Liver (tissue), 9 donors: Measurements from ENCODE around the gene CDH4. TPM values are rescaled to one million over a fixed set of nuclear protein-coding genes. Genes with fewer than 3 reads are reported as not detected.

Experiments
- DNase-seq: peaks from one replicate; pipeline ENCODE4 v3.0.0-alpha.2; 2017; ENCODE audit warnings: low spot score
- H3K27ac ChIP-seq, 2 donors: one replicate each; pipeline ENCODE4 v1.7.0; 2013; ENCODE audit warnings: inconsistent platforms in 2 of 2, low read length in 2 of 2, control low read depth in 1 of 2, low read depth in 1 of 2, mild to moderate bottlenecking in 1 of 2
- H3K27me3 ChIP-seq, 4 donors: one replicate each; pipeline versions ENCODE4 v1.6.1 to v1.7.0; 2013; ENCODE audit warnings: low read length in 3 of 4, inconsistent platforms in 1 of 4, mild to moderate bottlenecking in 1 of 4, moderate library complexity in 1 of 4; ENCODE audit not compliant: control insufficient read depth in 4 of 4, insufficient read depth in 4 of 4
- H3K36me3 ChIP-seq, 4 donors: one replicate each; pipeline versions ENCODE4 v1.6.1 to v1.7.0; 2013; ENCODE audit warnings: low read length in 3 of 4, mild to moderate bottlenecking in 3 of 4, low read depth in 1 of 4, moderate library complexity in 1 of 4; ENCODE audit not compliant: control insufficient read depth in 4 of 4, insufficient read depth in 3 of 4
- H3K4me1 ChIP-seq, 4 donors: one replicate each; pipeline versions ENCODE4 v1.6.1 to v1.7.0; 2013; ENCODE audit warnings: low read length in 3 of 4, mild to moderate bottlenecking in 3 of 4, moderate library complexity in 1 of 4; ENCODE audit not compliant: control insufficient read depth in 4 of 4, insufficient read depth in 4 of 4
- H3K4me3 ChIP-seq, 3 donors: one replicate each; pipeline versions ENCODE4 v1.6.1 to v1.7.0; 2013; ENCODE audit warnings: low read length in 3 of 3, control low read depth in 1 of 3, low read depth in 1 of 3, mild to moderate bottlenecking in 1 of 3
- H3K9ac ChIP-seq, 2 donors: one replicate each; pipeline ENCODE4 v1.7.0; 2013; ENCODE audit warnings: low read length in 2 of 2, mild to moderate bottlenecking in 2 of 2, moderate library complexity in 2 of 2, control low read depth in 1 of 2, low read depth in 1 of 2
- H3K9me3 ChIP-seq, 4 donors: one replicate each; pipeline versions ENCODE4 v1.6.1 to v1.7.0; 2013; ENCODE audit warnings: low read length in 3 of 4; ENCODE audit not compliant: control insufficient read depth in 4 of 4
- ATF3 ChIP-seq: IDR thresholded peaks from 2 replicates; pipeline ENCODE4 v1.6.1; 2016; ENCODE audit warnings: antibody characterized with exemption
- EGR1 ChIP-seq, 2 donors: IDR thresholded peaks; 2 replicates each; pipeline ENCODE4 v1.6.1; 2016 to 2018; ENCODE audit warnings: antibody characterized with exemption in 2 of 2, low read depth in 2 of 2
- FOXA1 ChIP-seq: IDR thresholded peaks from 2 replicates; pipeline ENCODE4 v1.6.1; 2016; ENCODE audit warnings: antibody characterized with exemption
- FOXA2 ChIP-seq: IDR thresholded peaks from 2 replicates; pipeline ENCODE4 v1.6.1; 2016; ENCODE audit warnings: antibody characterized with exemption
- GABPA ChIP-seq, 2 donors: IDR thresholded peaks in 1 of 2; conservative IDR thresholded peaks in 1 of 2; 2 replicates each; pipeline ENCODE4 v1.6.1; 2016; ENCODE audit warnings: antibody characterized with exemption in 2 of 2, mild to moderate bottlenecking in 1 of 2, moderate library complexity in 1 of 2
- HNF4G ChIP-seq: IDR thresholded peaks from 2 replicates; pipeline ENCODE4 v1.6.1; 2016; ENCODE audit warnings: antibody characterized with exemption
- JUND ChIP-seq, 2 donors: IDR thresholded peaks; 2 replicates each; pipeline ENCODE4 v1.6.1; 2016; ENCODE audit warnings: antibody characterized with exemption in 2 of 2
- NR2F2 ChIP-seq: IDR thresholded peaks from 2 replicates; pipeline ENCODE4 v1.6.1; 2016; ENCODE audit warnings: antibody characterized with exemption
- RAD21 ChIP-seq, 2 donors: IDR thresholded peaks; 2 replicates each; pipeline ENCODE4 v1.6.1; 2016; ENCODE audit warnings: antibody characterized with exemption in 2 of 2, mild to moderate bottlenecking in 2 of 2
- RXRA ChIP-seq, 2 donors: IDR thresholded peaks; 2 replicates each; pipeline ENCODE4 v1.6.1; 2017 to 2018; ENCODE audit warnings: antibody characterized with exemption in 2 of 2, mild to moderate bottlenecking in 1 of 2
- SP1 ChIP-seq: IDR thresholded peaks from 2 replicates; pipeline ENCODE4 v1.6.1; 2018; ENCODE audit warnings: antibody characterized with exemption, mild to moderate bottlenecking
- TAF1 ChIP-seq: conservative IDR thresholded peaks from 2 replicates; pipeline ENCODE4 v1.6.1; 2016; ENCODE audit warnings: antibody characterized with exemption, mild to moderate bottlenecking
- YY1 ChIP-seq: IDR thresholded peaks from 2 replicates; pipeline ENCODE4 v1.6.1; 2016; ENCODE audit warnings: antibody characterized with exemption, mild to moderate bottlenecking
- WGBS: extraction: QIAGEN DNeasy Blood & Tissue Kit; methylation state at CpG from one replicate; pipeline ENCODE4 v1.1.7; 2013; 5-methylcytosine and 5-hydroxymethylcytosine counted together
- polyA plus RNA-seq, 2 donors: library from polyadenylated mRNA; stranded (reverse) in 1 of 2; unstranded in 1 of 2; fragments of 200-250 nt in 1 of 2; fragments of >200 nt in 1 of 2; fragmentation: Nextera tagmentation in 1 of 2; extraction: Ambion mirVana in 1 of 2; gene quantifications; one replicate each; pipeline versions ENCODE4 v1.2.1 to v1.2.3, GENCODE V29; 2013 to 2015
- total RNA-seq, 2 donors: library from RNA; depleted of rRNA; stranded (reverse); fragments of >200 nt; gene quantifications; one replicate each; pipeline ENCODE4 v1.2.3, GENCODE V29; 2014
- TF ChIP-seq, protein P1 (sequence below): IDR thresholded peaks from 2 replicates; pipeline ENCODE4 v1.6.1; 2016; ENCODE audit warnings: antibody characterized with exemption, mild to moderate bottlenecking
- TF ChIP-seq, protein P2 (sequence below): fragments of 150-350 bp; IDR thresholded peaks from 2 replicates; pipeline ENCODE4 v1.5.1; 2017; ENCODE audit warnings: improper control_type of control experiment, low read depth, low read length; ENCODE audit not compliant: missing input control
- TF ChIP-seq, protein P3 (sequence below): IDR thresholded peaks from 2 replicates; pipeline ENCODE4 v1.6.1; 2016; ENCODE audit warnings: antibody characterized with exemption
- TF ChIP-seq, protein P4 (sequence below): IDR thresholded peaks from 2 replicates; pipeline ENCODE4 v1.6.1; 2016; ENCODE audit warnings: antibody characterized with exemption
- donor health status: healthy.
- donor health status: healthy.
- donor health status: healthy.
- donor health status: healthy.
- donor health status: healthy.

Gene CDH4
- total and polyA plus RNA-seq, 4 donors = 0.03 to 0.25 (median 0.19) TPM; not detected in 1

DNA sequence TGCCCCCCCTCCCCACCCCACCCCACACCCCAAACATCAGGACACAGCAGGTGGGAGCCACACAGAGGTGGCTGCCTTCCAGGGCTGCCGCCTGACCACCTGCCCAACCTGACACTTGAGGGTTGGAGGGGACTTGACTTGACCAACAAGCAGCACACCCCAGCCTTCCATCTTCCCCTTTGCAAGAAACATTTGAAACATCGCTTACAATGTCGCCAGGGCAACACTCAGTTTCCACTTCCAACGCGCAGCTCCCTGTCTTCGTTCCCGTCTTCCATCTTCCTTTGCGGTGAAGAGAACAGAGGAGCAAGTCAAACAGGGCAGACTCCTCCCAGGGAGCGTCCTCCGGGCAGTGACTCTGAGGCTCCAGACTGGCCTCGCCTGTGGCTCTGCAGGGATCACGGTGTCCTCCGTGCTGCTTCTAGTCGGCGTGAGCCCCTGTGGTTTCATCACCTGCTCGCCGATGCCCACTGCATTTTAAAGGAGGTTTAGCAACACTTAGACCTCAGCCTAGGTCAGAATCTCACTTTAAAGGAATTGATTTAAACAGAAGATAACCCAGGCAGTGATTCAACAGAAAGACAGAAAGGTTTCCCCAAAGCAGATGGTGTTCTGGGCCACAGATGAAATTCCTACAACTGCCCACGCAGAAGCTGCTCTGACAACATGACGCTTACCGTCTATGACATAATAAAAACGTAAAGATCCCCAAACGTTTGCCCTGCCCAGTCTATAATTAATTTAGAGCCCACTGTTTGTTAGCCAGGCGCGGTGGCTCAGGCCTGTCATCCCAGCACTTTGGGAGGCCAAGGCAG is 682.9 kb downstream of the CDH4 start:
- H3K9me3 ChIP-seq = no peaks in the 10 kb centered on the region
- H3K27ac ChIP-seq = no peak overlapping the region
- no peak overlapping the region for H3K9ac ChIP-seq
- WGBS = 62% methylated on average over 24 of the region's 24 CpGs
- H3K4me3 ChIP-seq = no peak overlapping the region
- H3K4me1 ChIP-seq = no peaks in the 10 kb centered on the region
- TF ChIP-seq FOXA2 (no peak), RAD21 (IDR thresholded peaks at IDR 0.05) (no peak), GABPA (IDR thresholded peaks at IDR 0.05 in 1 of 2, conservative IDR thresholded peaks at IDR 0.05 in 1 of 2) (no peak), TAF1 (no peak), SP1 (no peak), RXRA (IDR thresholded peaks at IDR 0.05) (no peak), ATF3 (no peak), HNF4G (no peak), YY1 (no peak), EGR1 (IDR thresholded peaks at IDR 0.05; ENCODE audit: low read depth in 2 of 2) (no peak), JUND (IDR thresholded peaks at IDR 0.05) (no peak), NR2F2 (no peak), FOXA1 (no peak)
- TF ChIP-seq, protein P1, sequence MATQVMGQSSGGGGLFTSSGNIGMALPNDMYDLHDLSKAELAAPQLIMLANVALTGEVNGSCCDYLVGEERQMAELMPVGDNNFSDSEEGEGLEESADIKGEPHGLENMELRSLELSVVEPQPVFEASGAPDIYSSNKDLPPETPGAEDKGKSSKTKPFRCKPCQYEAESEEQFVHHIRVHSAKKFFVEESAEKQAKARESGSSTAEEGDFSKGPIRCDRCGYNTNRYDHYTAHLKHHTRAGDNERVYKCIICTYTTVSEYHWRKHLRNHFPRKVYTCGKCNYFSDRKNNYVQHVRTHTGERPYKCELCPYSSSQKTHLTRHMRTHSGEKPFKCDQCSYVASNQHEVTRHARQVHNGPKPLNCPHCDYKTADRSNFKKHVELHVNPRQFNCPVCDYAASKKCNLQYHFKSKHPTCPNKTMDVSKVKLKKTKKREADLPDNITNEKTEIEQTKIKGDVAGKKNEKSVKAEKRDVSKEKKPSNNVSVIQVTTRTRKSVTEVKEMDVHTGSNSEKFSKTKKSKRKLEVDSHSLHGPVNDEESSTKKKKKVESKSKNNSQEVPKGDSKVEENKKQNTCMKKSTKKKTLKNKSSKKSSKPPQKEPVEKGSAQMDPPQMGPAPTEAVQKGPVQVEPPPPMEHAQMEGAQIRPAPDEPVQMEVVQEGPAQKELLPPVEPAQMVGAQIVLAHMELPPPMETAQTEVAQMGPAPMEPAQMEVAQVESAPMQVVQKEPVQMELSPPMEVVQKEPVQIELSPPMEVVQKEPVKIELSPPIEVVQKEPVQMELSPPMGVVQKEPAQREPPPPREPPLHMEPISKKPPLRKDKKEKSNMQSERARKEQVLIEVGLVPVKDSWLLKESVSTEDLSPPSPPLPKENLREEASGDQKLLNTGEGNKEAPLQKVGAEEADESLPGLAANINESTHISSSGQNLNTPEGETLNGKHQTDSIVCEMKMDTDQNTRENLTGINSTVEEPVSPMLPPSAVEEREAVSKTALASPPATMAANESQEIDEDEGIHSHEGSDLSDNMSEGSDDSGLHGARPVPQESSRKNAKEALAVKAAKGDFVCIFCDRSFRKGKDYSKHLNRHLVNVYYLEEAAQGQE = no peak
- TF ChIP-seq, protein P2, sequence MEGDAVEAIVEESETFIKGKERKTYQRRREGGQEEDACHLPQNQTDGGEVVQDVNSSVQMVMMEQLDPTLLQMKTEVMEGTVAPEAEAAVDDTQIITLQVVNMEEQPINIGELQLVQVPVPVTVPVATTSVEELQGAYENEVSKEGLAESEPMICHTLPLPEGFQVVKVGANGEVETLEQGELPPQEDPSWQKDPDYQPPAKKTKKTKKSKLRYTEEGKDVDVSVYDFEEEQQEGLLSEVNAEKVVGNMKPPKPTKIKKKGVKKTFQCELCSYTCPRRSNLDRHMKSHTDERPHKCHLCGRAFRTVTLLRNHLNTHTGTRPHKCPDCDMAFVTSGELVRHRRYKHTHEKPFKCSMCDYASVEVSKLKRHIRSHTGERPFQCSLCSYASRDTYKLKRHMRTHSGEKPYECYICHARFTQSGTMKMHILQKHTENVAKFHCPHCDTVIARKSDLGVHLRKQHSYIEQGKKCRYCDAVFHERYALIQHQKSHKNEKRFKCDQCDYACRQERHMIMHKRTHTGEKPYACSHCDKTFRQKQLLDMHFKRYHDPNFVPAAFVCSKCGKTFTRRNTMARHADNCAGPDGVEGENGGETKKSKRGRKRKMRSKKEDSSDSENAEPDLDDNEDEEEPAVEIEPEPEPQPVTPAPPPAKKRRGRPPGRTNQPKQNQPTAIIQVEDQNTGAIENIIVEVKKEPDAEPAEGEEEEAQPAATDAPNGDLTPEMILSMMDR = no peak
- TF ChIP-seq, protein P3, sequence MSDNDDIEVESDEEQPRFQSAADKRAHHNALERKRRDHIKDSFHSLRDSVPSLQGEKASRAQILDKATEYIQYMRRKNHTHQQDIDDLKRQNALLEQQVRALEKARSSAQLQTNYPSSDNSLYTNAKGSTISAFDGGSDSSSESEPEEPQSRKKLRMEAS = no peak
- TF ChIP-seq, protein P4, sequence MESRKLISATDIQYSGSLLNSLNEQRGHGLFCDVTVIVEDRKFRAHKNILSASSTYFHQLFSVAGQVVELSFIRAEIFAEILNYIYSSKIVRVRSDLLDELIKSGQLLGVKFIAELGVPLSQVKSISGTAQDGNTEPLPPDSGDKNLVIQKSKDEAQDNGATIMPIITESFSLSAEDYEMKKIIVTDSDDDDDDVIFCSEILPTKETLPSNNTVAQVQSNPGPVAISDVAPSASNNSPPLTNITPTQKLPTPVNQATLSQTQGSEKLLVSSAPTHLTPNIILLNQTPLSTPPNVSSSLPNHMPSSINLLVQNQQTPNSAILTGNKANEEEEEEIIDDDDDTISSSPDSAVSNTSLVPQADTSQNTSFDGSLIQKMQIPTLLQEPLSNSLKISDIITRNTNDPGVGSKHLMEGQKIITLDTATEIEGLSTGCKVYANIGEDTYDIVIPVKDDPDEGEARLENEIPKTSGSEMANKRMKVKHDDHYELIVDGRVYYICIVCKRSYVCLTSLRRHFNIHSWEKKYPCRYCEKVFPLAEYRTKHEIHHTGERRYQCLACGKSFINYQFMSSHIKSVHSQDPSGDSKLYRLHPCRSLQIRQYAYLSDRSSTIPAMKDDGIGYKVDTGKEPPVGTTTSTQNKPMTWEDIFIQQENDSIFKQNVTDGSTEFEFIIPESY = no peak
- H3K27me3 ChIP-seq = no peaks in the 10 kb centered on the region
- no peak for DNase-seq
- no peaks in the 10 kb centered on the region for H3K36me3 ChIP-seq
